HG03139 (cell line): Measurements from ENCODE around the gene NPEPPS.
"Not testable (repeated sequence)": the region's sequence is repeated elsewhere in the genome, so short reads cannot be mapped to it uniquely, and the experiment has no call there.

ENCODE experiments used
- ATAC-seq: cut with Tn5 transposase; IDR thresholded peaks from one replicate; pipeline ENCODE4 v1.9.1; 2021; ENCODE audit not compliant: unreplicated experiment

Gene NPEPPS

GRCh38 chr17:47561698-47562405, 30.9 kb downstream of the NPEPPS start:
- ATAC-seq = not testable (repeated sequence)

DNA sequence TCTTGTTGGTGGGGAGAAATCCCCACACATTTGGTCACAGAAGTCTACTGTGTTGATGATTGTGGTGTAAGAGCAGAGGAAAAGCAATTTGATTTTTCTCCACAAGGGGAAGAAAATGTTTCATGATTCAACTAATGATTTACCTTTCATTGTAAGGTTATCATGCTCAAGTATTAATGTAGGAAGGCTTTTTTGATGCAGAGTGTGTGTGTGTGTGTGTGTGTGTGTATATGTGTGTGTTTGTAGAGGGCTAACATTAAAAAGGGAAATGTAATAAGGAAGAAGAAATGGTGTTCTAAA, 31.4 kb downstream of the NPEPPS start:
- ATAC-seq = not testable (repeated sequence)

DNA sequence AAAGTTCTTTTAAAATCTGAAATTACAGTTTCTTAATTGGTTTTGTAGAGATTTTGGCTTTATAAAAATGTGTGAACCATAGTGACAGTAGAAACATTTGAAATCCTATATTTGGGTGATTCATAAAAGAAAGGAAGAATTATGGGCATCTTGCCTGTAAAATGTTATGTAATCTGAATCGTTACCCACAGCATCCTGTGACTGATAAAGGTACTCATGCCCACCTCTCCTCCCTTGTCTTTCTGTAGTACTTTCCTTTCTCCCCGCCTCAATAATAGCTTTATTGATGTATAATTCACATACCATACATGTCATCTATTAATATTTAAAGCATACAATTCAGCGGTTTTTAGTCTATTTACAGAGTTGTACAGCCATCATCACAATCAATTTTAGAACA, 36.4 kb downstream of the NPEPPS start:
- ATAC-seq = not testable (repeated sequence)

GRCh38 chr17:47572561-47572960, 41.7 kb downstream of the NPEPPS start:
- ATAC-seq = not testable (repeated sequence)

DNA sequence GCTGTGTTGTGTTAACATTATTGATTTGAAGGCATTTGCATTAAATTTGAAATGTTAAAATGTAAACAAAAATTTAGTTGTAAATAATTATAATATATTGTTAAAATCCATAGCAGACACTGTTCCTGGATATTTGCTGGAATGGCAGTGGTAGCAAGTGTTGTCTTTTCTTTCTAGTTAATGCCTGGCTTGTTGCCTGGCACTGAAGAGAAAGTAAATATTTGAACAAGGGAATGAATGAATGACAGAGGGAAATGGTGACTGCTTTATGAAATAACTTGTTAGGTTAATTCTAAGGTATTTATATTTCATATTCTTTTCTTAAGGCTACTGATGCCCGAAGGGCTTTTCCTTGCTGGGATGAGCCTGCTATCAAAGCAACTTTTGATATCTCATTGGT, 51.5 kb downstream of the NPEPPS start:
- ATAC-seq = not testable (repeated sequence)

DNA sequence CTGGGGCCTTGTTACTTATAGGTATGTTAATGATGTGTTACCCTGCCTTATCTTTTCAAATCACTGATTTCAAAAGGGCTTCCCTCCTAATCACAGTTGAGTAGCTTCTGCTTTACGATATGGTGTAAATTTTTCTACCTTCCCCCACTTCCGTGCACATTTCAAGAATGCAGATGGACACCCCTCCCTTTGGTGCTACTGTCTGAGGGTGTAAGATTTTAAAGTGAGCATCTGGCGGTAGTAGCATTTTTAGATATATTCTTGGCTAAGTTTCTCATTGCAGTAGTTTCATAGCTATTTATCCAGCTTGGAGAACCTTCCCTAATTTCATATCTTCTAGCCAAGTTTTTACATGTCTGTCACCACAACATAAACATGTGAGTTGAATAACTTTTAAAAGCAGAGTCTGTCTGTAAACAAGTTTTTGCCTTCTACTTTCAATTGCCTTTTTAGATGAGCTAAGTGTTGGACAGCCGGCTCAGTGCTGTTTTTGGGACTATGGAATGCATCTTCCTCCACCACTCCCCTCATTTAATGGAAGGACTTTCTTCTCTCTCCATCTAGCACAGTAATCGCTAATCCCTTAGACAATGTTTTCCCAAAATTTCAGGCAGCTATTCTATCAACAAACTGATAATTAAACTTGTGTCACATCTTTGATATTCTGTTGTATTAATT, 55.6 kb downstream of the NPEPPS start:
- not testable (repeated sequence) for ATAC-seq

- ATAC-seq = not testable (repeated sequence)
Measured at GRCh38 chr17:47593522-47593921, 62.6 kb downstream of the NPEPPS start.

DNA sequence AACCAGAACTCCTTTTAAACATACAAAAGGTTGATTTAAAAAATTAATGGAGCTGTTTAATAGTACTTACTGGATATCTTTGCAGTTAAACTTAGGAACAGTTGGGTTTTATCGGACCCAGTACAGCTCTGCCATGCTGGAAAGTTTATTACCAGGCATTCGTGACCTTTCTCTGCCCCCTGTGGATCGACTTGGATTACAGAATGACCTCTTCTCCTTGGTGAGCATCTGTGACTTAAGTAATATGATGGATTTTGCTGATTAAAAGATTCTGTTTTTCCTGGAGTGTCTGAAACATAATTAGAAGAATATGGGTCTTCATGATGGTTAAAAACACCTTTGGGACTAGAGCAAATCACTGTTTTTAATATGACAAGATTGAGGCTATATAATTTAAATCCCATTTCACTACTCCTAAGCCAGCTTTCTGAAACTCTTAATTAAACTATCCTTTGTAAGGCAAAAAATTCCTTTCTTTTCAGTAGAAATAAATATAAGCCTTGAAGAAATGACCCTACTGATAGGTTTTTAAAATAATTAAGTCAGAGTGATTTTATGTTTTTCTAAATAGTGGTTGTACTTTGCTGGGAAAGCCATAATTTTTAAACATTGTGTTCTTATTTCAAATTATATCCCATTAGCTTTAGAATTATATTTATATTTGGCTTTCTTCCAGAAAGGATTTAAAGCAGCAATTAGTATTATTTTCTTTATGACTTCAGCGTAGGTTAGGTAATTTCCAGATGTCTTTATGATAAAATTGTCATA, 73.1 kb downstream of the NPEPPS start:
- ATAC-seq = no peak

DNA sequence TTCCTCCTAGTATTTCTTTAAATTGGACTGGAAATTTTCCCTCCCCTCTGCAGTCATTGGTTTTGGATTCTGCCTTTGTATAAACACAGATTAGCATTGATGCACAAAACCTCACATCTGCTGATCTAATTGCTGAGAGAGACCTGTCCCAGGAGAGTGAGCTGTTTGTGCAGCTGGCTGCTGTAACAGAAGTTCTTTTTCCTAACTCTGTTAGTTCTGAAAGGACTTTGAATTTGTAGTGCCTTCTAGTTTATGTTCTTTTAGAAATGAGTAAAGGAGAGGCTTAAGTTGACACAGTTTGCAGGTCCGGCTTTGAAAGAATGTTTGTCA, 73.7 kb downstream of the NPEPPS start:
- ATAC-seq = no peak

GRCh38 chr17:47605011-47605410, 74.1 kb downstream of the NPEPPS start:
- ATAC-seq = no peak

- no peak for ATAC-seq
Measured at GRCh38 chr17:47607481-47607880, 76.6 kb downstream of the NPEPPS start.

GRCh38 chr17:47611372-47612350, 80.8 kb downstream of the NPEPPS start:
- no peak for ATAC-seq

DNA sequence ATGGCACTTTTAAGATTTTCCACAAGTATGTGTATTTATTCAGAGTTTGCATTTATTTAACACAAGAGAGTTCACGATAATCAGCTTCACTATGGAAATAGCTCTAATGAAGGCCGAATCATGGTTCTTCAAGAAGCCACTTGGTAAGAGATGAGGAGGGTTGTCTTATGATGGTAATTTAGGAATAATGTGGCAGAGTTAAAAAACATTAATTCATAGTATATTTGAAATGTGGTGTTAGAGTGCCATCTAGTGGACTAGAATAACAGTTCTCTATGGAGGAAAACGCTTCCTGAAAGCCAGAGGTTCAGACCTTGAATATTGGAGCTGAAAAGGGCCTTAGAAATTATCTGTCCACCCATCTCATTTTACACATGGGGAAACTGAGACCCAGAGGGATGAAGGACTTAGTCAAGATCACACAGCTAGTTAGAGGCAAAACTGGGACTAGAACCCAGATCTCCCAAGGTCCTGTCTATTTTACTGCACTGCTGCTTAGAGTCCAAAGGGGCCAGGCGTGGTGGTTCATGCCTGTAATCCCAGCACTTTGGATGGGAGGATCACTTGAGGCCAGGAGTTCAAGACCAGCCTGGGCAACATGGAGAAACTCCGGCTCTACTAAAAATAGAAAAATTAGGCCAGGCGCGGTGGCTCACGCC, 85.0 kb downstream of the NPEPPS start:
- no peak for ATAC-seq

GRCh38 chr17:47618410-47618809, 87.5 kb downstream of the NPEPPS start:
- ATAC-seq = no peak

- no peak for ATAC-seq
Measured at GRCh38 chr17:47620503-47621245, 89.8 kb downstream of the NPEPPS start.

- ATAC-seq = no peak
Measured at GRCh38 chr17:47621293-47622179, 90.6 kb downstream of the NPEPPS start.

DNA sequence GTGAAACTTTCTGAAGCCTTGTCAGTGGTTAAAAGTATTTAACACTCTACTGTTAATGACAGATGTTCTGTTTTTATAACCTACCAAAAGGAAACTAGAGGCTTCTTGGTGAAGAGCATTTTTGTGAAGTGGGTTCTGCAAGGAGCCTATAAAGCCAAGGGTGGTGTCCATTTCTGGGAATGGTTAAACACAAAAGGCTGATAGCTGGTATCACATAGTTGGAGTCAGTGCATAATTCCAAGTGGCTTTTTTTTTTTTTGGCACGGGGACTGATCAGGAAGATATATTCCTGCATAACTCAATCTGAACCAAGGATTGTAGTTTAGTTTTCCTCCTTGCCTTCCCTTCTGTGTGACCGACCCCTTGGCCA, 91.3 kb downstream of the NPEPPS start:
- no peak for ATAC-seq

DNA sequence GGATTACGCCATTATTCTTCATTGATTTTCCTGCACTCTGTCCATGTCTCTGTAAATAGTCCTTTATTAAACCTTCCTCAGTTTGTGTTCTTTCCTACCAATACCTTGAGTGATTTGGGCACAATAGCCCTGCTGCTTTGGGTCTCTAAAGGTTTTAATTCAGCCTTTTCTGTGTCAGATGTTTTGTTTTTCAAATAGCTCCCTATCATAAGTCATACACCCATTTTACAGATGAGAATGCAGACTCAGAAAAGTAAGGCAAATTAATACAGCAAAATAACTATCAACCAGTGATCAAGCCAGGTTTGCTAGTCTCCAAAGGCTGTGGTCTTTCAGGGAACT, 93.8 kb downstream of the NPEPPS start:
- no peak for ATAC-seq

DNA sequence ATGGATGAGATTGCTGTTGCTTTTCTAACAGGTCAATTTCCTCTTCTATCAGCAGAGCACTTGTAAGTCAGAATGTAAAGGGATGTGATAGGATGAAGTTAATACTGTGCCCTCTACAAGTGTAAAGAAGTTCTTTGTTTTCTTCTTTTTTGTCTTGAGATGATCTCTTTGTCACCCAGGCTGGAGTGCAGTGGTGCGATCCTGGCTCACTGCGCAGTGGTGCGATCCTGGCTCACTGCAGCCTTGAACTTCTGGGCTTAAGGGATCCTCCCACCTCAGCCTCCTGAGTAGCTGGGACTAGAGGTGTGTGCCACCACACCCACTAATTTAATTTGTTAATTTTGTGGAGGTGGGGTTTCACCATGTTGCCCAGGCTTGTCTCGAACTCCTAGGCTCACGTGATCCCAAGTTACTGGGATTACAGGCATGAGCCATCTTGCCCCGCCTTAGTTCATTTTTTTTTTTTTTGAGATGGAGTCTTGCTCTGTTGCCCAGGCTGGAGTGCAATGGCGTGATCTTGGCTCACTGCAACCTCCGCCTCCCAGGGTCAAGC, 97.2 kb downstream of the NPEPPS start:
- no peak for ATAC-seq
